NCI-H2081 (cell line): ENCODE measurements around the gene CLINT1.
A peak's percentile ranks its signal among the peaks of the same experiment; 100 is the strongest.
"Not testable (repeated sequence)": the region's sequence is repeated elsewhere in the genome, so short reads cannot be mapped to it uniquely, and the experiment has no call there.

Experiments used
- DNase-seq, 2 experiments: peaks; one replicate each; lab custom pipeline; 2025; lab: John Stamatoyannopoulos, UW

Gene CLINT1

DNA sequence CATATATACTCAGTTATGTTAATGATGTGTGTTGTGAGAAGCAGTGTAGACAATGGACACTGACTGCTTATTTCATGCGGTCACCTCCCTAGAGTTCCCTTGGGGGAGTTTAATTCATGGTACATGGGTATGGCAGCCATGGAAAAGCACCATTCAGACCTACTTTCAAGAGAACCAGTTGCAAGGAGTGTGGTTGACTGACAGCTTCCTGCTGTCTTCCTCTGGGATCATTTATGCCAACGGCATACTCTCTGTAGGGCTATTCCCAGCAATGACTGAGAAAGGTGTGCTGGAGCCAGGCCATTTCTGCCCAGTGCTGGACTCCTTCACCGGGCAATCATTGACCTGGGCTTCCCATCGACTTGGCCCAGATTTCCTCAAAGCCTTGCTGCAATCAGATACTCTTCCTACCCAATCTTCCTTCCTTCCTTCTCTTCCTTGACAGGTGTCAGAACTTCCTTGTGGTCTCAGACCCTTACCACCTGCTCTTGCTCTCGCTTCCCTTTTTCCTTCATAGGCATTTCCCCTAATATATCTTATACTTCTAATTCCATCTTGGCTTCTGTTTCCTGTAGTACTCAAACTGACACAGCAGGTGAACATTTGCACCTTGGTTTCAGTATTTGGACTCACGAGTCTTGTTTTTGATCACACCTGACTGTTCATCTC, 3.4 kb upstream of the CLINT1 start:
- DNase-seq = no peak

- DNase-seq = no peak
These were observed 2.2 kb upstream of the CLINT1 start for GRCh38 chr5:157860898-157861890.

DNA sequence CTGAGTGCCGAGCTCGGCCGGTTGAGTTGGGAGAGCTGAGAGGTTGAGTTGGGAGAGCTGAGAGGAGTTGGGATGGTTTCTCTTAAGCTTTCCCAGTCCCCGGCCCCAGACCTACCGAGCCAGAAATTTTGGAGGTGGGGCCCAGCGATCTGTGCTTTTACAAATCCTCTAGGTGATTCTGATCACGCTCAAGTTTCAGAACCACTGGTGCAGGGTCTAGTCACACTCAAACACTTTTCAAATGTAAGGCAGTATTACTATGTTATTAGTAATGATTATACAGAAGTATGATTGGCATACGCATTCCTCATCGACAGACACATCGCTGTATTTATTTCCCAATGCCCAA, 256 bp upstream of the CLINT1 start:
- DNase-seq = no peak

GRCh38 chr5:157857816-157858526, 974 bp downstream of the CLINT1 start:
- DNase-seq = no peak

GRCh38 chr5:157855404-157855994, 3.4 kb downstream of the CLINT1 start:
- peak; percentile 45 to 55 for DNase-seq

GRCh38 chr5:157853365-157853764, 5.6 kb downstream of the CLINT1 start:
- not testable (repeated sequence) for DNase-seq

DNA sequence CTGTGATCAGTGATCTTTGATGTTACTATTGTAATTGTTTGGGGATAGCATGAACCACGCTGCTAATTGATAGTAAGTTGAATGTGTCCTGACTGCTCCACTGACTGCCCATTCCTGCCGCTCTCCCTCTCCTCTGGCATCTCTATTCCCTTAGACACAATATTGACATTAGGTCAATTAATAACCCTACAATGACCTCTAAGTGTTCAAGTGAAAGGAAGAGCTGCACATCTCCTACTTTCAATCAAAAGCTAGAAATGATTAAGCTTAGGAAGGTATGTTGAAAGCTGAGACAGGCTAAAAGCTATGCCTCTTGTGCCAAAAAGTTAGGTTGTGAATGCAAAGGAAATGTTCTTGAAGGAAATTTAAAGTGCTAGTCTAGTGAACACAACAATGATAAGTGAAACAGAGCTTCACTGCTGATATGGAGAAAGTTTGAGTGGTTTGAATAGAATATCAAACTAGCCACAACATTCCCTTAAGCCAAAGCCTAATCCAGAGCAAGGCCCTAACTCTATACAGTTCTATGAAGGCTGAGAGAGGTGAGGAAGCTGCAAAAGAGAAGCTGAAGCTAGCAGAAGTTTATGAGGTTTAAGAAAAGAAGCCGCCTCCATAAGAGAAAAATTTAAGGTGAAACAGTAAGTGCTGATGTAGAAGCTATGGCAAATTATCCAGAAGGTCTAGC, 12.9 kb downstream of the CLINT1 start:
- no peak for DNase-seq

- no peak for DNase-seq
These were observed 16.2 kb downstream of the CLINT1 start for GRCh38 chr5:157842787-157843186.

DNA sequence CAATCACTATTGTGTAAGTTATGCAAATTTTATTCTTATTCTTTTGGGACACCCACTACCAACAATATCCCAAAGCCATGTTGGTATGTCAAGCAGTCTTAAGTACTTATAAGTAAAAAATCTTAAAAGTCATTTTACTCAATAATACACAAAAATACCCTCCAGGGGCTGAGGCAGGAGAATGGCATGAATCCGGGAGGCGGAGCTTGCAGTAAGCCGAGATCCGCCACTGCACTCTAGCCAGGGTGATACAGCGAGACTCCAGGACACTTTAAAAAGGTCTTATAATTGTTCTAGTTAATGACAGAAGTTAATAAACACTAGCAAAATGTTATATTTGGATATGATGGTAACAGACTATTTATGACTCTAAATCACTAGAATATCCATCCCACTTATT, 16.8 kb downstream of the CLINT1 start:
- DNase-seq = no peak

DNA sequence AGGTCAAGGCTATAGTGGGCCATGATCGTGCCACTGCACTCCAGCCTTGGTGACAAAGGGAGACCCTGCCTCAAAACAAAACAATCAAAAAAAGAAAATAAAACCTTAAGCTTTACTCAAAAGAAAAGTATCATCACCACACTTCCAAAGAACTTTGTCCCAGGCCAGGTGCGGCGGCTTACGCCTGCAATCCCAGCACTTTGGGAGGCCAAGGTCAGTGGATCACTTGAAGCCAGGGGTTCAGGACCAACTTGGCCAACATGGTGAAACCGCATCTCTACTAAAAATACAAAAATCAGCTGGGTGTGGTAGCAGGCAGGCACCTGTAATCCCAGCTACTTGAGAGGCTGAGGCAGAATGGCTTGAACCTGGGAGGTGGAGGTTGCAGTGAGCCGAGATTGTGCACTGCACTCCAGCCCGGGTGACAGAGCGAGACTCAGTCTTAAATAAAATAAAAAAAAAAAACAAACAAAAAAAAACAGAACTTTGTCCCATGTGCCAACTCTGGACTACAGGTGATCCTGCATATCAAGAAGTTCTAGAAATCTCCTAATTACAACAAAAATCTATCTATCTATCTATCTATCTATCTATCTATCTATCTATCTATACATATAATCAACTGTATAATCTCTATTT, 19.7 kb downstream of the CLINT1 start:
- no peak for DNase-seq

DNA sequence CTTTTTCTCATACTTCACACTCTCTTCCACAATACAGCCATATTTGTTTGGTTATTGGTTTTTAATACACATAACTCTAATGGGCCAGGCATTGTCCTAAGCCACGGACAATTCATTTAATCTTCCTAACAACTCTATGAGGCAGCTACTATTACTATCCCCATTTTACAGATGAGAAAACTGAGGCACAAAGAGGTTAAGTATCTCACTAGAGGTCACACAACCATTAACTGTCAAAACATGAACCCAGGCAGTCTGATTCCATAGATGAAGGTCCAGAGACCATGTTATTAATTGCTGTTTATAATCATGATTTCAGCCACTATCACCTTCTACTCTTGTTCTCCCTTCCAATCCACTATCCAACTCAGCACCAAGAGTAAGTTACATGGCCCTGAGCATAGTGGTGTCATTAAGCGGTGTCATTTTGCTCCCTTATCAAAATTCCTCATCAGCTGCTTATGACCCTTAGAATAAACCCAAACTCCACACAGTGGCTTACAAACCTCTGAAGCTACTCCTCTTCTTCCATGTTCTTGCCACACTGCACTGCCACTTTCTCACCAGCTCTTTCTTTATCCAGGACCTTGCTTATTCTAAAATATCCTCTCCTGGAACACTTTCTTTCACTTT, 22.7 kb downstream of the CLINT1 start:
- DNase-seq = no peak

- no peak for DNase-seq
These were observed 23.9 kb downstream of the CLINT1 start for GRCh38 chr5:157835041-157835440.

GRCh38 chr5:157828944-157829639, 29.9 kb downstream of the CLINT1 start:
- no peak for DNase-seq

GRCh38 chr5:157828105-157828943, 30.6 kb downstream of the CLINT1 start:
- DNase-seq = no peak

- DNase-seq = no peak
These were observed 31.5 kb downstream of the CLINT1 start for GRCh38 chr5:157827423-157827822.

GRCh38 chr5:157823655-157824054, 35.3 kb downstream of the CLINT1 start:
- no peak for DNase-seq

GRCh38 chr5:157821822-157822622, 36.9 kb downstream of the CLINT1 start:
- DNase-seq = no peak

DNA sequence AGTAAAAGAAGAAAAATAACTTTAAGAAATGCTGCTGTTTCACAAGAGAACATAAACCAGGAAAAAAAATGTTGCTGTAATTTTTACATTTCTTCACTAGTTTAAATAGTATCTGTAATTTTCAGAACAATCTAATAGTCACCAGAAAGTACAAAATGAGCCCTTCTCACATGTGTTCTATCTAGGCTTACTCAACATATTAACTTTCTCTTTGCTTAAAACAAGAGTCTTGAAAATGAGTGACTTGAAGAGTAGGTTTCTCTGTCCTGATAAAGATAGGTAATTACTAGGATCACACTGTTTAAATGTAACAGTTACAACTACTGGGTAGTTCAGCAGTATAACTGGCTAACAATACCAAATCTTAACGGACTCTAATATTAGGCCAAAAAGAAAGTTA, 37.5 kb downstream of the CLINT1 start:
- DNase-seq = no peak
